Stimulated activated CD4-positive, alpha-beta T cell treated with anti-CD3 and anti-CD28 coated beads, Interleukin-1b, Interleukin-23, amount 100 ng/mL, for 48 hours (primary cell): ENCODE results near the gene CCDC92B.
A peak's percentile ranks its signal among the peaks of the same experiment; 100 is the strongest.

Experiments used
- DNase-seq: peaks from one replicate; pipeline ENCODE4 v3.0.0-alpha.2; 2020

Gene CCDC92B

GRCh38 chr17:2718150-2718938 lies 31.1 kb downstream of the CCDC92B start:
- DNase-seq: no peak

- DNase-seq: no peak
These were observed 32.8 kb downstream of the CCDC92B start for GRCh38 chr17:2716649-2717048.

- DNase-seq: no peak
These were observed 35.6 kb downstream of the CCDC92B start for GRCh38 chr17:2713881-2714280.

- DNase-seq: no peak
These were observed 37.0 kb downstream of the CCDC92B start for GRCh38 chr17:2712300-2713043.

- peak; percentile 97 for DNase-seq
These were observed 37.7 kb downstream of the CCDC92B start, which contains the start of gene CLUH for GRCh38 chr17:2711608-2712299. Gene CLUH (minus strand): TSS chr17:2711764. CDS start chr17:2711661, 103 bp downstream.

- DNase-seq: peak; percentile 33
These were observed 38.4 kb downstream of the CCDC92B start for GRCh38 chr17:2710803-2711607.

- DNase-seq: no peak
These were observed 39.2 kb downstream of the CCDC92B start for GRCh38 chr17:2710071-2710802.

- DNase-seq: no peak
These were observed 40.2 kb downstream of the CCDC92B start for GRCh38 chr17:2709183-2709661.

GRCh38 chr17:2708585-2709182 lies 40.8 kb downstream of the CCDC92B start:
- no peak for DNase-seq

- DNase-seq: no peak
These were observed 41.5 kb downstream of the CCDC92B start for GRCh38 chr17:2707721-2708584.

GRCh38 chr17:2706911-2707510 lies 42.4 kb downstream of the CCDC92B start:
- DNase-seq: no peak

- DNase-seq: no peak
These were observed 43.3 kb downstream of the CCDC92B start for GRCh38 chr17:2705888-2706795.

- DNase-seq: no peak
These were observed 44.2 kb downstream of the CCDC92B start for GRCh38 chr17:2705263-2705662.

- DNase-seq: no peak
These were observed 44.6 kb downstream of the CCDC92B start for GRCh38 chr17:2704890-2705248.

GRCh38 chr17:2704031-2704889 lies 45.2 kb downstream of the CCDC92B start:
- DNase-seq: no peak

GRCh38 chr17:2703606-2704005 lies 45.8 kb downstream of the CCDC92B start:
- no peak for DNase-seq

- DNase-seq: no peak
These were observed 46.3 kb downstream of the CCDC92B start for GRCh38 chr17:2703181-2703580.
